Mesenchymal stem cell (in vitro differentiated cells and primary cell): ENCODE measurements around the gene KDM8.

Source experiments
- DNase-seq: peaks from one replicate; pipeline ENCODE4 v3.0.0-alpha.2; 2013
- H2AFZ ChIP-seq: one replicate; pipeline ENCODE4 v1.6.1; 2013; ENCODE audit warnings: low read depth, mild to moderate bottlenecking, control low read depth, inconsistent platforms, low read length, moderate library complexity
- H2AK5ac ChIP-seq: 2 replicates; pipeline ENCODE4 v1.6.1; 2013; ENCODE audit warnings: low read length, moderate library complexity, mild to moderate bottlenecking, inconsistent platforms; ENCODE audit not compliant: severe bottlenecking
- H2BK120ac ChIP-seq: one replicate; pipeline ENCODE4 v1.6.1; 2013; ENCODE audit warnings: low read depth, mild to moderate bottlenecking, inconsistent platforms, low read length, moderate library complexity
- H2BK12ac ChIP-seq, 2 experiments: one replicate each; pipeline ENCODE4 v1.6.1; 2013; ENCODE audit warnings: inconsistent platforms in 2 of 2, low read length in 2 of 2, mild to moderate bottlenecking in 2 of 2, moderate library complexity in 2 of 2, control low read depth in 1 of 2
- H2BK15ac ChIP-seq: one replicate; pipeline ENCODE4 v1.6.1; 2013; ENCODE audit warnings: mild to moderate bottlenecking, low read depth, inconsistent platforms; ENCODE audit not compliant: poor library complexity, severe bottlenecking
- H2BK5ac ChIP-seq: 2 replicates; pipeline ENCODE4 v1.6.1; 2013; ENCODE audit warnings: low read depth, mild to moderate bottlenecking, low read length, control low read depth, inconsistent platforms; ENCODE audit not compliant: poor library complexity, severe bottlenecking
- H3K14ac ChIP-seq, 2 experiments: one replicate each; pipeline ENCODE4 v1.6.1; 2013; ENCODE audit warnings: inconsistent platforms in 2 of 2, low read length in 2 of 2, control low read depth in 1 of 2, mild to moderate bottlenecking in 1 of 2, moderate library complexity in 1 of 2
- H3K18ac ChIP-seq, 2 experiments: one replicate each; pipeline ENCODE4 v1.6.1; 2013; ENCODE audit warnings: inconsistent platforms in 2 of 2, low read length in 2 of 2, control low read depth in 1 of 2, low read depth in 1 of 2, mild to moderate bottlenecking in 1 of 2
- H3K23ac ChIP-seq, 2 experiments: one replicate each; pipeline ENCODE4 v1.6.1; 2013; ENCODE audit warnings: inconsistent platforms in 2 of 2, low read length in 2 of 2, mild to moderate bottlenecking in 2 of 2, moderate library complexity in 2 of 2, control low read depth in 1 of 2
- H3K27ac ChIP-seq: 2 replicates; pipeline ENCODE4 v1.5.1; 2013; ENCODE audit warnings: mild to moderate bottlenecking, moderate library complexity, low read length, control low read depth, inconsistent platforms; ENCODE audit not compliant: poor library complexity, severe bottlenecking
- H3K27me3 ChIP-seq, 2 experiments: 2 replicates each; pipeline versions ENCODE4 v1.6.1 to v1.7.0; 2013; ENCODE audit warnings: low read length in 2 of 2, mild to moderate bottlenecking in 2 of 2, moderate library complexity in 2 of 2, control low read depth in 1 of 2, inconsistent platforms in 1 of 2; ENCODE audit not compliant: control insufficient read depth in 1 of 2, insufficient read depth in 1 of 2
- H3K36me3 ChIP-seq, 2 experiments: 2 replicates each; pipeline versions ENCODE4 v1.6.1 to v1.7.0; 2013; ENCODE audit warnings: low read length in 2 of 2, control low read depth in 1 of 2, inconsistent platforms in 1 of 2, low read depth in 1 of 2, mild to moderate bottlenecking in 1 of 2; ENCODE audit not compliant: insufficient read depth in 2 of 2, control insufficient read depth in 1 of 2
- H3K4ac ChIP-seq, 2 experiments: one replicate each; pipeline ENCODE4 v1.6.1; 2013; ENCODE audit warnings: inconsistent platforms in 2 of 2, low read length in 2 of 2, mild to moderate bottlenecking in 2 of 2, moderate library complexity in 2 of 2, control low read depth in 1 of 2, low read depth in 1 of 2
- H3K4me1 ChIP-seq: 2 replicates; pipeline ENCODE4 v1.6.1; 2013; ENCODE audit warnings: low read depth, low read length, control low read depth; ENCODE audit not compliant: control insufficient read depth, insufficient read depth
- H3K4me2 ChIP-seq: 2 replicates; pipeline ENCODE4 v1.6.1; 2013; ENCODE audit warnings: low read length, mild to moderate bottlenecking, inconsistent platforms; ENCODE audit not compliant: poor library complexity, severe bottlenecking
- H3K4me3 ChIP-seq, 2 experiments: 2 replicates each; pipeline versions ENCODE4 v1.5.1 to v1.7.0; 2013; ENCODE audit warnings: low read length in 2 of 2, mild to moderate bottlenecking in 2 of 2, control low read depth in 1 of 2, low read depth in 1 of 2; ENCODE audit not compliant: insufficient read depth in 1 of 2
- H3K79me1 ChIP-seq: replicated peaks from 2 replicates; pipeline ENCODE4 v1.6.1; 2013; ENCODE audit warnings: mild to moderate bottlenecking, control low read depth, low read length, inconsistent platforms; ENCODE audit not compliant: poor library complexity, severe bottlenecking
- H3K9ac ChIP-seq: 2 replicates; pipeline ENCODE4 v1.7.0; 2013; ENCODE audit warnings: mild to moderate bottlenecking, low read length, moderate library complexity
- H3K9me3 ChIP-seq: 2 replicates; pipeline ENCODE4 v1.7.0; 2013; ENCODE audit warnings: mild to moderate bottlenecking, low read length; ENCODE audit not compliant: control insufficient read depth
- H4K8ac ChIP-seq: one replicate; pipeline ENCODE4 v1.6.1; 2013; ENCODE audit warnings: inconsistent platforms, mild to moderate bottlenecking, low read length, moderate library complexity
- H4K91ac ChIP-seq: one replicate; pipeline ENCODE4 v1.6.1; 2013; ENCODE audit warnings: mild to moderate bottlenecking, low read length, inconsistent platforms
- WGBS: methylation state at CpG from one replicate; pipeline ENCODE4 v1.1.7; 2013; ENCODE audit warnings: mixed read lengths; 5-methylcytosine and 5-hydroxymethylcytosine counted together

The KDM8 gene

GRCh38 chr16:27236635-27237218 is 33.4 kb downstream of the KDM8 start:
- peak overlapping the region; percentile 68 to 95 for H3K18ac ChIP-seq
- H3K27me3 ChIP-seq, result no peaks in the 10 kb centered on the region
- H3K79me1 ChIP-seq, result peaks cover 29% of the 10 kb centered on the region
- H2BK120ac ChIP-seq, result peak overlapping the region; percentile 21
- H3K4me2 ChIP-seq, result no peak overlapping the region
- no peak overlapping the region for H3K14ac ChIP-seq
- H3K9me3 ChIP-seq, result no peaks in the 10 kb centered on the region
- no peak overlapping the region for H3K4me3 ChIP-seq
- H3K23ac ChIP-seq, result no peak overlapping the region
- H2AK5ac ChIP-seq, result peak overlapping the region; percentile 65
- peak overlapping the region; percentile 29 for H3K9ac ChIP-seq
- no peak overlapping the region for H3K27ac ChIP-seq
- 72% methylated on average over 8 of the region's 8 CpGs for WGBS
- peak overlapping the region; percentile 61 to 85 for H3K4ac ChIP-seq
- H2BK12ac ChIP-seq, result peak overlapping the region; percentile 93 to 96
- H2AFZ ChIP-seq, result no peak overlapping the region
- DNase-seq, result no peak
- no peak overlapping the region for H2BK5ac ChIP-seq
- peaks cover 23 to 25% of the 10 kb centered on the region in 2 experiments for H3K36me3 ChIP-seq
- H4K91ac ChIP-seq, result peak overlapping the region; percentile 44
- H3K4me1 ChIP-seq, result peaks cover 33% of the 10 kb centered on the region
- no peak overlapping the region for H2BK15ac ChIP-seq
- peak overlapping the region; percentile 45 for H4K8ac ChIP-seq

GRCh38 chr16:27237219-27238015 is 34.1 kb downstream of the KDM8 start:
- peak overlapping the region; percentile 95 for H4K91ac ChIP-seq
- H3K4me3 ChIP-seq, result no peak overlapping the region
- peak overlapping the region; percentile 12 for H2BK120ac ChIP-seq
- H3K23ac ChIP-seq, result no peak overlapping the region
- peak overlapping the region; percentile 68 to 95 for H3K18ac ChIP-seq
- no peaks in the 10 kb centered on the region for H3K9me3 ChIP-seq
- DNase-seq, result peak; percentile 32
- H3K4me2 ChIP-seq, result no peak overlapping the region
- H3K27ac ChIP-seq, result no peak overlapping the region
- H3K14ac ChIP-seq, result peak overlapping the region in 1 of 2 experiments; percentile 86
- WGBS, result 72% methylated on average over 22 of the region's 22 CpGs
- H3K4ac ChIP-seq, result peak overlapping the region; percentile 52 to 73
- peaks cover 16 to 18% of the 10 kb centered on the region in 2 experiments for H3K36me3 ChIP-seq
- H3K9ac ChIP-seq, result no peak overlapping the region
- H4K8ac ChIP-seq, result peak overlapping the region; percentile 45
- H2BK12ac ChIP-seq, result peak overlapping the region; percentile 93 to 96
- H2AFZ ChIP-seq, result no peak overlapping the region
- no peaks in the 10 kb centered on the region for H3K27me3 ChIP-seq
- H3K79me1 ChIP-seq, result peaks cover 28% of the 10 kb centered on the region
- H2BK5ac ChIP-seq, result no peak overlapping the region
- peak overlapping the region; percentile 73 for H2BK15ac ChIP-seq
- peaks cover 35% of the 10 kb centered on the region for H3K4me1 ChIP-seq
- H2AK5ac ChIP-seq, result peak overlapping the region; percentile 87

GRCh38 chr16:27238016-27238587 is 34.8 kb downstream of the KDM8 start:
- no peaks in the 10 kb centered on the region for H3K9me3 ChIP-seq
- 92% methylated on average over 13 of the region's 16 CpGs for WGBS

GRCh38 chr16:27238591-27238990 is 35.3 kb downstream of the KDM8 start:
- WGBS, result 100% methylated on average over 1 of the region's 2 CpGs
- H3K4me3 ChIP-seq, result no peak overlapping the region
- H2BK12ac ChIP-seq, result peak overlapping the region in 1 of 2 experiments; percentile 60

More at GRCh38 chr16:27238016-27238587, 34.8 kb downstream of the KDM8 start:
- H2AFZ ChIP-seq, result no peak overlapping the region
- H3K79me1 ChIP-seq, result peaks cover 26% of the 10 kb centered on the region
- no peak overlapping the region for H2AK5ac ChIP-seq
- H3K36me3 ChIP-seq, result peaks cover 11 to 13% of the 10 kb centered on the region in 2 experiments
- H4K8ac ChIP-seq, result peak overlapping the region; percentile 20
- H3K27ac ChIP-seq, result no peak overlapping the region
- peak overlapping the region; percentile 9 for H2BK120ac ChIP-seq
- H3K4ac ChIP-seq, result peak overlapping the region; percentile 52 to 73
- H4K91ac ChIP-seq, result peak overlapping the region; percentile 95
- no peak for DNase-seq
- H3K9ac ChIP-seq, result no peak overlapping the region
- H3K4me1 ChIP-seq, result peaks cover 38% of the 10 kb centered on the region
- H3K4me2 ChIP-seq, result no peak overlapping the region
- H3K4me3 ChIP-seq, result no peak overlapping the region
- peak overlapping the region; percentile 68 to 95 for H3K18ac ChIP-seq
- no peaks in the 10 kb centered on the region for H3K27me3 ChIP-seq
- peak overlapping the region; percentile 38 for H2BK15ac ChIP-seq
- H3K14ac ChIP-seq, result peak overlapping the region in 1 of 2 experiments; percentile 86
- H2BK5ac ChIP-seq, result no peak overlapping the region
- peak overlapping the region; percentile 93 to 96 for H2BK12ac ChIP-seq
- H3K23ac ChIP-seq, result no peak overlapping the region

More at GRCh38 chr16:27238591-27238990, 35.3 kb downstream of the KDM8 start:
- Histone ChIP-seq H3K4ac (peak overlapping the region in 1 of 2 experiments; percentile 25), H4K91ac (peak overlapping the region; percentile 59), H3K9ac (no peak overlapping the region), H2AK5ac (no peak overlapping the region), H2AFZ (no peak overlapping the region), H3K4me1 (peaks cover 41% of the 10 kb centered on the region), H3K9me3 (no peaks in the 10 kb centered on the region), H2BK120ac (no peak overlapping the region), H3K18ac (no peak overlapping the region), H4K8ac (no peak overlapping the region), H3K4me2 (no peak overlapping the region), H3K27ac (no peak overlapping the region), H3K27me3 (no peaks in the 10 kb centered on the region), H3K14ac (no peak overlapping the region), H3K36me3 (peaks cover 6 to 11% of the 10 kb centered on the region in 2 experiments), H3K79me1 (peaks cover 26% of the 10 kb centered on the region), H2BK5ac (no peak overlapping the region), H3K23ac (no peak overlapping the region), H2BK15ac (no peak overlapping the region)
- DNase-seq, result no peak
